Measurements from ENCODE around the gene CDC42BPB. TPM values are rescaled to one million over a fixed set of nuclear protein-coding genes. Genes with fewer than 3 reads are reported as not detected.
A peak's percentile ranks its signal among the peaks of the same experiment; 100 is the strongest.

Gene CDC42BPB
- total RNA-seq, 1 donor from 2014 or later = 103 TPM

DNA sequence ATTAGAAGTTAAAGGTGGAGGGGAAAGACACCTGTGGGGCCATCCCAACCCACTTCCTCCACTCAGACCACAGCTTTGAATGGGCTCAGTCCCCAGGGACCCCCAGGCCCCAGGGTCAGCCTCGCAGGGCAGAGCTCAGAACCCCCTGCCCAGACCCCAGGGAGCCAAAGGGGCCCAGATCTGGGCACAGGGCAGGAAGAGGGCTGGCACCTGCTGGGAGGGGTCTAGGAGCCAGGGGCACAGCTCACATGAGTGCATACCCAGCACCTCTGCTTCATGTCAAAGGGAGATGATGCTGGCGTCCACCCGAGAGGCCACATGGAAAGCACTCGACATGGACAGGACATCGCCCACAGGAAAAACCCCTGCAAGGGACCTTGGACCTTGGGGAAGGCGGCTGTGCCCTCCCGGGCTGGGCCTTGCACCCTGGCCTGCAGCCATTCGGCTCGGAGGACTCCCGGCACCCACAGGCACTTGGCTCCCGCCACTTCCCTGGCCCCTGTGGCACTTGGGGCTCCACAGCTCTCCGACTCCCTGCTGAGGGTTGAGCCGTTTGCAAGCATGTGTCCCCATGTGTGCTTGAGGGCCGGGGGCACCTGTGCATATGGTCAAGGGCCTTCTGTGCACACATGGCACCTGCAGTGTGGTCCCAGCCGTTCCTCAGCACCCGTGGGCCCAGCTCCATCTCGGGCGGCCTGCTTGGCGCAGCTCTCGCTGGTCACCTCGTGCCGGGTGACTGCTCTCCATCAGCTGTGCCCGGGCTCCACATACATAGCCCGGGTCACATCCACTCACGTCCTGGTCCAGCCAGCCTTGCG, 142.7 kb downstream of the CDC42BPB start:
- Mint-ChIP-seq H3K4me1 (no peaks in the 10 kb centered on the region), H3K36me3 (no peaks in the 10 kb centered on the region), H3K9me3 (no peaks in the 10 kb centered on the region), H3K27me3 (ENCODE audit: low read depth) (no peaks in the 10 kb centered on the region), H3K4me3 (no peak overlapping the region), H3K27ac (no peak overlapping the region)
- no peak for DNase-seq (ENCODE audit: low spot score in 2 of 2, unreplicated experiment in 2 of 2)
- TF ChIP-seq, protein P1, sequence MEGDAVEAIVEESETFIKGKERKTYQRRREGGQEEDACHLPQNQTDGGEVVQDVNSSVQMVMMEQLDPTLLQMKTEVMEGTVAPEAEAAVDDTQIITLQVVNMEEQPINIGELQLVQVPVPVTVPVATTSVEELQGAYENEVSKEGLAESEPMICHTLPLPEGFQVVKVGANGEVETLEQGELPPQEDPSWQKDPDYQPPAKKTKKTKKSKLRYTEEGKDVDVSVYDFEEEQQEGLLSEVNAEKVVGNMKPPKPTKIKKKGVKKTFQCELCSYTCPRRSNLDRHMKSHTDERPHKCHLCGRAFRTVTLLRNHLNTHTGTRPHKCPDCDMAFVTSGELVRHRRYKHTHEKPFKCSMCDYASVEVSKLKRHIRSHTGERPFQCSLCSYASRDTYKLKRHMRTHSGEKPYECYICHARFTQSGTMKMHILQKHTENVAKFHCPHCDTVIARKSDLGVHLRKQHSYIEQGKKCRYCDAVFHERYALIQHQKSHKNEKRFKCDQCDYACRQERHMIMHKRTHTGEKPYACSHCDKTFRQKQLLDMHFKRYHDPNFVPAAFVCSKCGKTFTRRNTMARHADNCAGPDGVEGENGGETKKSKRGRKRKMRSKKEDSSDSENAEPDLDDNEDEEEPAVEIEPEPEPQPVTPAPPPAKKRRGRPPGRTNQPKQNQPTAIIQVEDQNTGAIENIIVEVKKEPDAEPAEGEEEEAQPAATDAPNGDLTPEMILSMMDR (IDR thresholded peaks at IDR 0.05; ENCODE audit: unreplicated experiment) = no peak

DNA sequence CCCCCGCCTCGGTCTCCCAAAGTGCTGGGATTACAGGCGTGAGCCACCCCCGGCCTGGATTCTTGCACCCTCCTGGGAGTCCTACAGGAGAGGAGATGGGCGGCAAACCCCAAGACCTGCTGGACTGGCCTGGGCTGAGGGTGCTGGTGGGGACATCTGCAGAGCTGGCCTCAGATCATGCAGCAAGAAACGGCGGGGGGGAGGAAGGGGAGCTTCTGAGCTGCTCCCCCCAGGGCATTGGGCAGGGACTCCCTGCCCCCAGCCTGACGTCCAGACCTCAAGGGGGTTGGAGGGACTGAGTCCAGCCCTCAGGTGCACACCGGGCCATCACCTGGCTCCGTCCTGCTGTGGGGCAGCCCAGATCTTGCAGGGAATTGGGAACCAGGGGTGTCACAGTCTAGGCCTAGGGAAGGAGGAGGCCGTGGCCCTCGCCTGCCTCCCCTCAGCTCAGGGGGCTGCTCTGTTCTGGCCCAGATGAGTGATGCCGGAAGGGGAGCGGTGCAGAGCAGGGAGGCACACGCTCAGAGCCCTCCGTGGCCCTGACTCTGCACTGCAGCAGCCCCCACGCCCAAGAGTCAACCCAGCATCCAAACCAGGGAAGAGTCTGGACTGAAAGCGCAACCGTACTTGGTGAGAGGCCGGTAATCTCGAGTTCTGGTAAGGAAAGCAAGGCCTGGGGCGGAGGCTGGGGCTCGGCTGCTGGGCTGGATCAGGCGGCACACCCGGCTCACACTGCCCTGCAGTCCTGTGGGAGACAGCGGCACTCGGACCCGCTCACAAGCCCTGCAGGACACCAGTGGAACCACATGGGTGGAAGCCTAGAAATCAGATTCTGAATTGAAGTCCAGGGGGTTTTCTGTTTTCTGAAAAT, 143.8 kb downstream of the CDC42BPB start:
- no peaks in the 10 kb centered on the region for H3K27me3 Mint-ChIP-seq (ENCODE audit: low read depth)
- H3K27ac Mint-ChIP-seq = no peak overlapping the region

DNA sequence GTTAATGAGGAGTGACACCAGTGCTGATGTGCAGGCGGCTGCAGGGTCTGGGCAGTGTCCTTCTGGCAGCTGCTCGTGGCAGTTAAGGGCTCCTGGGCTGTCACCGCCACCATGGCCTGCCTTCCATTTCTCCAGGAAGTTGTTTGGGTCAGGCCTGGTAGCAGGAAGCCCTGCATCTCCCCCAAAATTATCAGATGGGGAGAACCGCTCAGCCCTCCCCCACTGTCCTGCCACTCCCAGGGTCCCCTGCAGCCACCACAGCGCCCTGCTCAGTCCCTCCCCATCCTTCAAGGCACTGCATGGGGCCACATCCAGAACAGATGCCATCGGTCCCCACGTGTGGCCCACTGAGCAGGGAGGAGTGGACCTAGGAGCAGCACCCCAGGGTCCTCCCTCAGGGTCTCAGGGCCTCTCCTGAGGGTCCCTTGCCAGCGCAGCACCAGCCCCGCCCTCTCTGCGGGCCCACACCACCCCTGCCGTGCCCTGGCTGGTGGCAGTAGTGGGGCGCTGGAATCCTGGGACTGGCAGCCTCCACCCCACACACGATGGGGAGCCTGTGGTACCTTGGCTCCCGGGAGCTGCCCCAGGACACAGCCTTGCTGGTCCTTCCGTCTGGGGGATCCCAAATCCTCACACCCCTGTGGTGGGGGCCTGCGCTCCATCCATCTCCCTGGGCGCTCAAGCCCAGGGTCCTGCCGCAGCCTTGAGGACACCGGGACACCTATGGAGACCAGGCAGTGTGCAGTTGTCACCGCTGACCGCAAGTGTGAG, 145.2 kb downstream of the CDC42BPB start:
- DNase-seq (ENCODE audit: low spot score in 2 of 2, unreplicated experiment in 2 of 2) = no peak
- no peaks in the 10 kb centered on the region for H3K9me3 Mint-ChIP-seq
- no peaks in the 10 kb centered on the region for H3K27me3 Mint-ChIP-seq (ENCODE audit: low read depth)
- TF ChIP-seq, protein P1 (IDR thresholded peaks at IDR 0.05; ENCODE audit: unreplicated experiment) = no peak
- H3K36me3 Mint-ChIP-seq = peaks cover 5% of the 10 kb centered on the region
- H3K27ac Mint-ChIP-seq = no peak overlapping the region
- H3K4me1 Mint-ChIP-seq = no peaks in the 10 kb centered on the region
- H3K4me3 Mint-ChIP-seq = no peak overlapping the region

More for the DNA sequence above, 143.8 kb downstream of the CDC42BPB start:
- no peaks in the 10 kb centered on the region for H3K36me3 Mint-ChIP-seq
- no peaks in the 10 kb centered on the region for H3K9me3 Mint-ChIP-seq
- DNase-seq (ENCODE audit: low spot score in 2 of 2, unreplicated experiment in 2 of 2) = no peak
- H3K4me1 Mint-ChIP-seq = no peaks in the 10 kb centered on the region
- TF ChIP-seq, protein P1 (IDR thresholded peaks at IDR 0.05; ENCODE audit: unreplicated experiment) = peak; percentile 33
- no peak overlapping the region for H3K4me3 Mint-ChIP-seq

DNA sequence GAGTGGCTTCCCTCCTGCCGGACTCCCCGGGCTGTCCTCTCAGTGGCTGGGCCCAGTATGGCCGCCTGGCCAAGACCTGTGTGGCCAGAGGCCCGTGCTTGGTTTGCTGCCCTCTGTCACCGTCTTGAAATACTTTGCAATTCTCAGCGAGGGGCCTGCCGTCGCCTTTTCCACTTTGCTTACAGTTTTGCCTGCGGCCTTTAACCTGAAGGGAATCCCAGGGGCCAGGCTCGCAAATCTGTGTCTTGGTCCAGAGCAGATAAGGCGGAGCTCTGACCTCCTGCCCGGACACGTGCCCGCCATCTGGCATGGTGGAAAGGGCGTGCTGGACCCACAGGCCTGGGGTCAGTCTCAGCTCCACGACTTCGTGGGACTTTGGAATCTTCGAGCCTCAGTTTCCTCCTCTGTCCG, 145.8 kb downstream of the CDC42BPB start:
- H3K9me3 Mint-ChIP-seq = no peaks in the 10 kb centered on the region
- H3K4me1 Mint-ChIP-seq = no peaks in the 10 kb centered on the region

DNA sequence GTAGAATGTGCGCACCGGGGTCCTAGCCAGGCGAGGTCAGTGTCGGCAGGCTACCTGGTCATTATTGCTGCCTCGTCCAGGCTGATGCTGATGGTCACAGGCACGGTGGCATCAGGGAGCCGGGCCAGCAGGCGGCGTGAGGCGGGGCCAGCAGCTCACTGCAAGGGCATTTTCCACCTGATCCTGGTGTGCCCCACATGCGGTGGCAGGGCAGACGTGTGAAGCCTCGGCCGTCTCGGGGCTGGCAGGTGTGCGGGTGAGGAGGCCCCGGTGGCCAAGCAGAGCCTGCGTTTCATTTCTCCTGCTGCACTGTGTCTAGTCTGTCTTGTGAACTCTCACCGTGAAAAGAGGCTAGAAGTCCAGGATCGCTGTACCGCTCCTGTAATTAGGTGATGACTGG, 146.9 kb downstream of the CDC42BPB start:
- H3K27ac Mint-ChIP-seq = no peak overlapping the region
- no peaks in the 10 kb centered on the region for H3K27me3 Mint-ChIP-seq (ENCODE audit: low read depth)
- no peak overlapping the region for H3K4me3 Mint-ChIP-seq
- H3K36me3 Mint-ChIP-seq = peaks cover 16% of the 10 kb centered on the region
- H3K9me3 Mint-ChIP-seq = no peaks in the 10 kb centered on the region
- TF ChIP-seq, protein P1 (IDR thresholded peaks at IDR 0.05; ENCODE audit: unreplicated experiment) = no peak
- DNase-seq (ENCODE audit: low spot score in 2 of 2, unreplicated experiment in 2 of 2) = no peak
- H3K4me1 Mint-ChIP-seq = no peaks in the 10 kb centered on the region

More for the DNA sequence above, 145.8 kb downstream of the CDC42BPB start:
- no peak overlapping the region for H3K27ac Mint-ChIP-seq
- H3K27me3 Mint-ChIP-seq (ENCODE audit: low read depth) = no peaks in the 10 kb centered on the region
- peaks cover 9% of the 10 kb centered on the region for H3K36me3 Mint-ChIP-seq
- no peak for DNase-seq (ENCODE audit: low spot score in 2 of 2, unreplicated experiment in 2 of 2)
- H3K4me3 Mint-ChIP-seq = no peak overlapping the region
- TF ChIP-seq, protein P1 (IDR thresholded peaks at IDR 0.05; ENCODE audit: unreplicated experiment) = no peak

Data from mesothelial cell of epicardium (in vitro differentiated cells).